GM19238 (cell line): Measurements from ENCODE around the gene SLC44A1.

Source experiments
- DNase-seq: peaks from one replicate; pipeline ENCODE4 v3.0.0; 2011; ENCODE audit warnings: low spot score; ENCODE audit not compliant: insufficient read length

Gene SLC44A1

GRCh38 chr9:105297442-105298075, 53.1 kb downstream of the SLC44A1 start:
- no peak for DNase-seq

- no peak for DNase-seq
Measured at GRCh38 chr9:105299190-105299854, 54.9 kb downstream of the SLC44A1 start.

- no peak for DNase-seq
Measured at GRCh38 chr9:105302728-105303127, 58.3 kb downstream of the SLC44A1 start.

GRCh38 chr9:105305856-105306255, 61.4 kb downstream of the SLC44A1 start:
- no peak for DNase-seq

GRCh38 chr9:105306351-105307140, 62.1 kb downstream of the SLC44A1 start:
- DNase-seq = no peak

- no peak for DNase-seq
Measured at GRCh38 chr9:105307591-105308130, 63.2 kb downstream of the SLC44A1 start.

- no peak for DNase-seq
Measured at GRCh38 chr9:105308461-105309341, 64.2 kb downstream of the SLC44A1 start.

GRCh38 chr9:105309531-105309931, 65.1 kb downstream of the SLC44A1 start:
- DNase-seq = no peak

GRCh38 chr9:105311306-105311705, 66.9 kb downstream of the SLC44A1 start:
- no peak for DNase-seq

GRCh38 chr9:105313238-105313637, 68.8 kb downstream of the SLC44A1 start:
- no peak for DNase-seq

- DNase-seq = no peak
Measured at GRCh38 chr9:105316703-105317102, 72.3 kb downstream of the SLC44A1 start.

GRCh38 chr9:105318729-105319191, 74.3 kb downstream of the SLC44A1 start:
- DNase-seq = no peak

GRCh38 chr9:105319202-105319813, 74.9 kb downstream of the SLC44A1 start:
- DNase-seq = no peak

GRCh38 chr9:105320568-105320967, 76.1 kb downstream of the SLC44A1 start:
- no peak for DNase-seq

- no peak for DNase-seq
Measured at GRCh38 chr9:105328296-105328695, 83.8 kb downstream of the SLC44A1 start.

GRCh38 chr9:105328872-105329718, 84.6 kb downstream of the SLC44A1 start:
- no peak for DNase-seq

- no peak for DNase-seq
Measured at GRCh38 chr9:105329719-105330062, 85.2 kb downstream of the SLC44A1 start.

- no peak for DNase-seq
Measured at GRCh38 chr9:105330201-105330600, 85.8 kb downstream of the SLC44A1 start.

GRCh38 chr9:105330755-105331154, 86.3 kb downstream of the SLC44A1 start:
- no peak for DNase-seq

- DNase-seq = no peak
Measured at GRCh38 chr9:105331160-105331559, 86.7 kb downstream of the SLC44A1 start.
